OCI-LY3 (cell line): ENCODE results near the gene LRRC8C.

ENCODE experiments used
- H2AFZ ChIP-seq: fragments of 200-600, 300-600 bp; shearing (Covaris generic); 2 replicates; pipeline ENCODE4 v1.6.0; 2014; ENCODE audit warnings: antibody characterized with exemption, low read depth, low read length
- H3K27ac ChIP-seq: fragments of 200-600, 300-600 bp; sonication (generic); 2 replicates; pipeline ENCODE4 v1.5.1; 2014; ENCODE audit warnings: mild to moderate bottlenecking, low read length, moderate library complexity, mixed read lengths
- H3K27me3 ChIP-seq: fragments of 200-600, 300-600 bp; sonication (generic); 2 replicates; pipeline ENCODE4 v1.6.1; 2014; ENCODE audit warnings: low read depth, low read length, mixed read lengths
- H3K36me3 ChIP-seq: fragments of 200-600, 300-600 bp; sonication (generic); replicated peaks from 2 replicates; pipeline ENCODE3; 2014; ENCODE audit warnings: low read depth, low read length, mixed read lengths
- H3K4me1 ChIP-seq: fragments of 300-600, 200-600 bp; sonication (generic); 2 replicates; pipeline ENCODE4 v1.6.1; 2014; ENCODE audit warnings: low read length, mixed read lengths
- H3K4me2 ChIP-seq: fragments of 200-600, 300-600 bp; sonication (generic); 2 replicates; pipeline ENCODE4 v1.6.1; 2014; ENCODE audit warnings: low read length, mixed read lengths
- H3K4me3 ChIP-seq: fragments of 300-600, 200-600 bp; sonication (generic); 2 replicates; pipeline ENCODE4 v1.5.1; 2014; ENCODE audit warnings: antibody characterized with exemption, mild to moderate bottlenecking, low read length, moderate library complexity
- H3K79me2 ChIP-seq: fragments of 300-600, 200-600 bp; shearing (Covaris generic); 2 replicates; pipeline ENCODE4 v1.6.1; 2014; ENCODE audit warnings: mild to moderate bottlenecking, low read length, mixed read lengths
- H3K9ac ChIP-seq: fragments of 300-600, 200-600 bp; shearing (Covaris generic); 2 replicates; pipeline ENCODE4 v1.6.0; 2014; ENCODE audit warnings: mild to moderate bottlenecking, low read length, moderate library complexity
- H3K9me3 ChIP-seq: fragments of 200-600, 300-600 bp; shearing (Covaris generic); 2 replicates; pipeline ENCODE4 v1.6.1; 2014; ENCODE audit warnings: low read length, mixed read lengths; ENCODE audit not compliant: insufficient read depth
- H4K20me1 ChIP-seq: fragments of 200-600, 300-600 bp; sonication (generic); 2 replicates; pipeline ENCODE4 v1.6.1; 2016; ENCODE audit warnings: low read length, mixed read lengths; ENCODE audit not compliant: insufficient read depth
- CTCF ChIP-seq: fragments of 200-600, 300-600 bp; sonication (generic); IDR thresholded peaks from 2 replicates; pipeline ENCODE4 v1.5.1; 2014; ENCODE audit warnings: antibody characterized with exemption, low read length, low read depth
- EZH2phosphoT487 ChIP-seq: fragments of 200-600 bp; shearing (Covaris generic); IDR thresholded peaks from 2 replicates; pipeline ENCODE4 v1.6.1; 2018; ENCODE audit warnings: antibody characterized with exemption, mixed run types, low read depth

LRRC8C gene

GRCh38 chr1:89732206-89732605, 99.3 kb downstream of the LRRC8C start:
- Histone ChIP-seq H3K9ac (no peak overlapping the region), H4K20me1 (no peaks in the 10 kb centered on the region), H3K36me3 (no peaks in the 10 kb centered on the region), H3K79me2 (no peaks in the 10 kb centered on the region), H3K27me3 (peaks cover 22% of the 10 kb centered on the region; the same call in 1 of the 2 replicates), H3K4me1 (peaks cover 3% of the 10 kb centered on the region; the same call in 1 of the 2 replicates), H3K9me3 (no peaks in the 10 kb centered on the region), H3K4me2 (no peak overlapping the region), H3K4me3 (no peak overlapping the region), H3K27ac (no peak overlapping the region), H2AFZ (no peak overlapping the region)
- TF ChIP-seq CTCF (no peak), EZH2phosphoT487 (no peak)

GRCh38 chr1:89732643-89733222, 99.8 kb downstream of the LRRC8C start:
- Histone ChIP-seq H3K4me2 (no peak overlapping the region), H2AFZ (no peak overlapping the region), H3K79me2 (no peaks in the 10 kb centered on the region), H3K9ac (no peak overlapping the region), H3K4me1 (peaks cover 3% of the 10 kb centered on the region; the same call in 1 of the 2 replicates), H3K27ac (no peak overlapping the region), H3K4me3 (no peak overlapping the region), H3K36me3 (no peaks in the 10 kb centered on the region), H4K20me1 (no peaks in the 10 kb centered on the region), H3K9me3 (no peaks in the 10 kb centered on the region), H3K27me3 (peaks cover 22% of the 10 kb centered on the region; the same call in 1 of the 2 replicates)
- TF ChIP-seq CTCF (no peak), EZH2phosphoT487 (no peak)

GRCh38 chr1:89733748-89734147, 100.8 kb downstream of the LRRC8C start:
- Histone ChIP-seq H4K20me1 (no peaks in the 10 kb centered on the region), H3K79me2 (no peaks in the 10 kb centered on the region), H3K4me3 (no peak overlapping the region), H3K4me1 (peaks cover 6% of the 10 kb centered on the region), H2AFZ (no peak overlapping the region), H3K9me3 (no peaks in the 10 kb centered on the region), H3K27me3 (peaks cover 22% of the 10 kb centered on the region; the same call in 1 of the 2 replicates), H3K27ac (no peak overlapping the region), H3K4me2 (no peak overlapping the region), H3K36me3 (no peaks in the 10 kb centered on the region), H3K9ac (no peak overlapping the region)
- no peak for TF ChIP-seq CTCF
- no peak for TF ChIP-seq EZH2phosphoT487

- no peaks in the 10 kb centered on the region for H3K9me3 ChIP-seq
- TF ChIP-seq CTCF (no peak), EZH2phosphoT487 (no peak)
Observed at GRCh38 chr1:89734442-89734841, 101.5 kb downstream of the LRRC8C start.

More at GRCh38 chr1:89734442-89734841, 101.5 kb downstream of the LRRC8C start:
- H3K4me3 ChIP-seq: no peak overlapping the region
- peaks cover 18% of the 10 kb centered on the region for H3K27me3 ChIP-seq
- no peaks in the 10 kb centered on the region for H3K79me2 ChIP-seq
- H3K36me3 ChIP-seq: no peaks in the 10 kb centered on the region
- H4K20me1 ChIP-seq: no peaks in the 10 kb centered on the region
- H3K4me1 ChIP-seq: peaks cover 12% of the 10 kb centered on the region
- no peak overlapping the region for H2AFZ ChIP-seq
- H3K9ac ChIP-seq: no peak overlapping the region
- no peak overlapping the region for H3K27ac ChIP-seq
- H3K4me2 ChIP-seq: no peak overlapping the region
